ENCODE data around the gene SLC15A2. TPM values are rescaled to one million over a fixed set of nuclear protein-coding genes. Genes with fewer than 3 reads are reported as not detected.
"Not testable (repeated sequence)": the region's sequence is repeated elsewhere in the genome, so short reads cannot be mapped to it uniquely, and the experiment has no call there.

The SLC15A2 gene
- polyA plus RNA-seq, 1 donor from 2014 or later: 2.0 TPM

DNA sequence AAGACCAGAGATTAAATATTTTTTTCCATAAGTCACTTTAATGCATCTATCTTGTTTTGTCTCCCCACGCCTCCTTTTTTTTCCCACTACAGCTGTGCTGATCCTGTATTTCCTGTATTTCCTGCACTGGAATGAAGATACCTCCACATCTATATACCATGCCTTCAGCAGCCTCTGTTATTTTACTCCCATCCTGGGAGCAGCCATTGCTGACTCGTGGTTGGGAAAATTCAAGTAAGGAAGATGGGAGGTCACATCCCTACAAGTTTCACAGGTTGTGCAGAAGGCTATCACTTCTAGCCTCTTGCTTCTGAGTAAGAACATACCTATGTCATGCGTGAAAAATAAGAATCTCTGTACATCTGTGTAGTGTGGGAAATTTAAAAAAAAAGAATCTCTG is 3.1 kb downstream of the SLC15A2 start:
- H3K36me3 Mint-ChIP-seq: peaks cover 10% of the 10 kb centered on the region
- no peak overlapping the region for H3K4me3 Mint-ChIP-seq
- H3K4me1 Mint-ChIP-seq: peaks cover 0 to 4% (median 0%) of the 10 kb centered on the region in 3 donors
- no peak overlapping the region for H3K27ac Mint-ChIP-seq
- H3K9me3 Mint-ChIP-seq: peaks cover 0 to 4% (median 0%) of the 10 kb centered on the region in 3 donors
- no peaks in the 10 kb centered on the region for H3K27me3 Mint-ChIP-seq

DNA sequence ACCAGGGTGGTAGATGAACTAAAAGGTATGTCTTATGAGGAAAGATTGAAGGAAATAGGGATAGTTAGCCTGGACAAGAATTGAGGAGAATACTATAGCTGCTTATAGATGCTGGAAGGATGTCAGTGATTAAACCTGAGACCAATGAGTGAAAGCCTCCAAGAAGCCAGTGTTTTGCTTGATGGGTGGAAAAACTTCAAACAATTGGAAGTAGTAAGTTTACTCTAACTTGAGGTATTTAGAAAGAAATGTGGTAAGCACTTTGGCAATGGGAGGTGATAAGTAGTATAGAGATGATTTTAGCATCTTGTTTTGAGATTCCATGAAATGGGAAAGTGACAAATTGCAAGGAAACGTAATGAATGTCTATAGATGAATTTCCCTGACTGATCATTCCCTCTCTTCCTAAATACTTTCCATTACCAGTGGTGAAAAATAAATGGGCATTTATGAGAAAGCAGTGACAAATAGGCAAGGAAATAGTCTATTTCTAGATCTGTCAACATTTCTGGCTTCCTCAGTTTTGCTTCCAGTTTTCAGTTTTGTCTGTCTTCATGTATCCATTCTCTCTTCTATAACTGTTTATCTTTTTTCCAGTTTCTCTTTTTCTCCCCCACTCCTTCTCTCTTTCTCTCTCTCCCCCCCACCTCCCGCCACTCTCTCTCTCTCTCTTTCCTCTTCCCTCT is 19.2 kb downstream of the SLC15A2 start:
- H3K36me3 Mint-ChIP-seq: peaks cover 20% of the 10 kb centered on the region
- H3K27me3 Mint-ChIP-seq: no peaks in the 10 kb centered on the region

DNA sequence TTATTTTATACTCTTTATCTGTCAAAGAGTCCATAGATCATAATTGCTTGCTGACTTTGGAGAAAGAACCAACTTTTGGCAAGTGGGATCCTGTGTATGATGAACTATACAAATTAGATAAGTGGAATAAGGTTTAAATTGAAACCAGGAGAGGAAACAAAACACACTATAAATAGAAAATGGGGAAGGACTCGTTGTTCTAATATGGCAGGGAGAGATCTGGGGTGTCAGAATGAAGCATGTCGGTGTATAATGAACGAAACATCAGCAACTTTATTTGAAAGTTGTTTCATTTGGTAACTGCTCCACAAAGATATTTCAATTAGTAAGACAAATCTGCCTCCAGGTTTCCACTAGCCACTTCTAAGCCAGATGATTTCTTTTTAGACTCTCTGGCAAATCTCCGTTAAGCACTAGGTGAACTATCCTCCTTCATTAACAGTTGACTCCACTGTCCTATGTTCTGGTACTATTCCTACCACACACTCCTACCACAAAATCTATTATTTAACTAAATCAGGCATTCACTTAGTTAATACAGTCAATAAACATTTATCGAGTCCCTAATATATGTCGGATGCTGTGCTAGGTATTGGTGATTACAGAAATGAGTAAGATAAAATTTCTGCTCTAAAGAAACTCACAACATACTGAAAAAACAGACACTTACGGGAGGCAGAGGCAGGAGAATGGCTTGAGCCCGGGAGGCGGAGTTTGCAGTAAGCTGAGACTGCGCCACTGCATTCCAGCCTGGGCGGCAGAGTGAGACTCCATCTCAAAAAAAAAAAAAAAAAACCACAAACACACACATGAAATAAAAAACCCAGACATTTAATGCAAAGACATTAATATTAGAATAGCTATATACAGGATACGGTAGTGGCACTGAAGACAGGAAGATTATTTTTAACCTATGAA is 20.1 kb downstream of the SLC15A2 start:
- Mint-ChIP-seq H3K27ac (peak overlapping the region in 1 of 3 donors; percentile 13), H3K9me3 (no peaks in the 10 kb centered on the region), H3K36me3 (peaks cover 19% of the 10 kb centered on the region), H3K4me3 (no peak overlapping the region), H3K27me3 (no peaks in the 10 kb centered on the region), H3K4me1 (peaks cover 2 to 10% (median 8%) of the 10 kb centered on the region in 3 donors)

More for the DNA sequence above, 19.2 kb downstream of the SLC15A2 start:
- H3K9me3 Mint-ChIP-seq: peaks cover 0 to under 1% (median 0%) of the 10 kb centered on the region in 3 donors
- H3K27ac Mint-ChIP-seq: peak overlapping the region in 1 of 3 donors; percentile 59
- peaks cover 3 to 10% (median 8%) of the 10 kb centered on the region in 3 donors for H3K4me1 Mint-ChIP-seq
- no peak overlapping the region for H3K4me3 Mint-ChIP-seq

DNA sequence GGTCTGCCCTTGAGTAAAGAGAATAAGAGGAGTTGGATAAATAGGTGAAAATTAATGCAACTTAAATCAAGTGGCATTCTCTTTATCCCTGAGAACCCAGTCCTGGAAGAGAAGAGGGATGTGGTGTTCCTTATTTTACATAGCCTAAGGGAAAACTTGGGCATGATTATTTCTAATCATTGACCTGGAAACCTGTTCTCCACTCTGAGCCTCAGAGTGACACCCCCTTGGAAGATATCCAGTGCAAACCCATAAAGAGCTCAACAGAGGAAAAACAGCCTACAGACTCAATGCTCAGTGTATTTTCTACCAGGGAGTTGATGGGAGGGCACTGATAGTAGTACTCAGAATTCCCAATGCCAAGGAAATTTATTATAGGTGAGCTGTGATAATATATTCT is 22.0 kb downstream of the SLC15A2 start:
- Mint-ChIP-seq H3K4me3 (no peak overlapping the region), H3K27me3 (no peaks in the 10 kb centered on the region), H3K36me3 (peaks cover 17% of the 10 kb centered on the region), H3K9me3 (no peaks in the 10 kb centered on the region), H3K4me1 (peaks cover 2 to 10% (median 8%) of the 10 kb centered on the region in 3 donors), H3K27ac (no peak overlapping the region)

DNA sequence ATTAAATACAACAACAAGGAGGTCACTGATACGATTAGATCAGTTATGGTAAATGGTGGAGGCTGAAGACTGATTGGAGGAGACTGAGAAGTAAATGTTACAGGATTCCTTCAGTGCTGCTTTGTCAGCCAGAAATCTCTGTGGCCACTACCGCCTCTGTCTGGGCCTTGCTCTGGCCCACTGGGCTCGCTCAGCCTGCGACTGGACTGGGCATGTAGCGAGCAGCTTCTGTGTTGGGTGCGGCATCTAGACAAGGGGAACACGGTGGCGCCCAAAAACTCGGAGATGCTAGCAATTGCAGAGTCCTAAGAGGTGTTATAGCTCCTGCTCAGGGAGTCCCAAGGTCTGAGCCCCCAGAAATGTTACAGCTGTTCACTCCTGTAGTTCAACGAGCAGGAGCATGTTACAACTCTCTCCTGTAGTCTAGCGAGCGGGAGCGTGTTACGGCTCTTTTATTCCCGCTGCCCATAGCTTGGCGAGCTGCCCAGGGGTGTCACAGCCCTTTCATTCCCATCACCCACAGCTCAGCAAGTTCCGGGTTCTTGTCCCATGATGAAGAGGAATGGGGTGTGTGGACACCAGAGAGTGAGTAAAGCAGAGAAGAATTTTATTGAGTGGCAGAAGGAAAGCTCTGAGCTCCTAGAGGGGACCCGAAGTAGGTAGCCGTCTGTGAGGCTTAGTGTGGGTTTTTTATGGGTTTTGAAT is 24.7 kb downstream of the SLC15A2 start:
- H3K4me1 Mint-ChIP-seq: peaks cover 0 to 1% (median under 1%) of the 10 kb centered on the region in 3 donors
- no peak overlapping the region for H3K4me3 Mint-ChIP-seq
- H3K27me3 Mint-ChIP-seq: no peaks in the 10 kb centered on the region
- peak overlapping the region in 1 of 3 donors; percentile 20 for H3K27ac Mint-ChIP-seq
- H3K9me3 Mint-ChIP-seq: no peaks in the 10 kb centered on the region
- H3K36me3 Mint-ChIP-seq: peaks cover 10% of the 10 kb centered on the region

DNA sequence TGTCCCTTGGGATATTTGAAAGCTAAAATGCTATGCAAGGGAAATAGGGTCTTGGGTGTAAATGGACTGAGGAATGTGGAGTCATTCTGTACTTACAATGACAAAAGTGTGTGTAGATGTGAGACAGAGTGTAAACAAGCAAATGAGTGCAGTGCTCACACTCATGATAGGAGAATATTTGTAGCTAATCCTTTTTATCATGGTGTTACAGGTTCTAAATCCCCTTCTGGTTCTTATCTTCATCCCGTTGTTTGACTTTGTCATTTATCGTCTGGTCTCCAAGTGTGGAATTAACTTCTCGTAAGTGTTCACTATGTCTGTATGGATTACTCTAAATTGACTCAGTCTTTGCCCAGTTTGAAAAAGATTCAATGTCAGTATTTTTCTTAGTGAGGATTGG is 30.5 kb downstream of the SLC15A2 start:
- Mint-ChIP-seq H3K9me3 (no peaks in the 10 kb centered on the region), H3K27me3 (no peaks in the 10 kb centered on the region), H3K36me3 (peaks cover 21% of the 10 kb centered on the region), H3K27ac (no peak overlapping the region), H3K4me1 (no peaks in the 10 kb centered on the region), H3K4me3 (no peak overlapping the region)

DNA sequence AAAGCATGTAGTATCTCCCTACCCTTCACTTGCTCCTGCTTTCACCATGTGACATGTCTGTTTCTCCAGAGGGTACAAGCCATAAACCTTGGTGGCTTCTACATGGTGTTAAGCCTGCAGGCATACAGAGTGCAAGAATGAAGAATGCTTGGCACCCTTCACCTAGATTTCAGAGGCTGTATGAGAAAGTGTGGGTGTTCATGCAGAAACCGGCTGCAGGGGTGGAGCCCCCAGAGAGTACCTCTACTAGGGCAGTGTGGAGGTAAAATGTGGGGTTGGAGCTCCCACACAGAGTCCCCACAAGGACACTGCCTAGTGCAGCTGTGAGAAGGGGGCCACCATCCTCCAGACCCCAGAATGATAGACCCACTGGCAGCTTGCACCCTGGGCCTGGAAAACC is 32.2 kb downstream of the SLC15A2 start:
- Mint-ChIP-seq H3K27ac (no peak overlapping the region), H3K4me3 (no peak overlapping the region), H3K4me1 (no peaks in the 10 kb centered on the region), H3K36me3 (peaks cover 22% of the 10 kb centered on the region), H3K9me3 (no peaks in the 10 kb centered on the region), H3K27me3 (no peaks in the 10 kb centered on the region)

DNA sequence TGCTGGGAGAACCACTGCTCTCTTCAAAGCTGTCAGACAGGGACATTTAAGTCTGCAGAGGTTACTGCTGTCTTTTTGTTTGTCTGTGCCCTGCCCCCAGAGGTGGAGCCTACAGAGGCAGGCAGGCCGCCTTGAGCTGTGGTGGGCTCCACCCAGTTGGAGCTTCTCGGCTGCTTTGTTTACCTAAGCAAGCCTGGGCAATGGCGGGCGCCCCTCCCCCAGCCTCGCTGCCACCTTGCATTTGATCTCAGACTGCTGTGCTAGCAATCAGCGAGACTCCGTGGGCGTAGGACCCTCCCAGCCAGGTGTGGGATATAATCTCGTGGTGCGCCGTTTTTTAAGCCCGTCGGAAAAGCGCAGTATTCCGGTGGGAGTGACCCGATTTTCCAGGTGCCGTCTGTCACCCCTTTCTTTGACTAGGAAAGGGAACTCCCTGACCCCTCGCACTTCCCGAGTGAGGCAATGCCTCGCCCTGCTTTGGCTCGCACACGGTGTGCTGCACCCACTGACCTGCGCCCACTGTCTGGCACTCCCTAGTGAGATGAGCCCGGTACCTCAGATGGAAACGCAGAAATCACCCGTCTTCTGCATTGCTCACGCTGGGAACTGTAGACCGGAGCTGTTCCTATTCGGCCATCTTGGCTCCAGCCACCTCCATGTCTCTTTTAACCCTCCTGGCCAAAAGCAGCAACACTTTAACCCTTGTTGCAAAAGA is 44.1 kb downstream of the SLC15A2 start:
- not testable (repeated sequence) for H3K27me3 Mint-ChIP-seq, H3K9me3 Mint-ChIP-seq, H3K4me1 Mint-ChIP-seq, H3K4me3 Mint-ChIP-seq
- Mint-ChIP-seq H3K36me3 (peaks cover 24% of the 10 kb centered on the region), H3K27ac (peak overlapping the region in 1 of 3 donors; percentile 10)

DNA sequence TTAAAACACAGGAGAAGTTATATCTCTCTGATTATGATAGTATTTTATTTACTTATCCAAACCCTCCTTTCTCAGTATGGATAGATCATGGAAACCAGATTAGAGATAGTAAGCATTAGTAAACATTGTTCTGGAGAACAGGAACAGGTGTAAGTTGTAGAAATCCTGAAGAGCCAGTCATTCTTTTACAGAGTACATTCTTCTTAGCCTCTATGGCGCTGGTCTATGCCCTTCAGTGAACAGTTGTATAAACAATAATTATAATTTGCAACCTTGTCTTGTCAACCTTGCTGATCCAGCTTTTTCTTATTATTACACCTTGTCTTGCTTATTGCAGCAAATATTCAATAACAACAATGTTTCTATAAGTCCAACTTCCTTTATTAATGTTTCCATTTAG is 47.4 kb downstream of the SLC15A2 start:
- Mint-ChIP-seq H3K36me3 (peaks cover 22% of the 10 kb centered on the region), H3K27me3 (no peaks in the 10 kb centered on the region), H3K27ac (no peak overlapping the region), H3K4me1 (no peaks in the 10 kb centered on the region), H3K9me3 (no peaks in the 10 kb centered on the region), H3K4me3 (no peak overlapping the region)

DNA sequence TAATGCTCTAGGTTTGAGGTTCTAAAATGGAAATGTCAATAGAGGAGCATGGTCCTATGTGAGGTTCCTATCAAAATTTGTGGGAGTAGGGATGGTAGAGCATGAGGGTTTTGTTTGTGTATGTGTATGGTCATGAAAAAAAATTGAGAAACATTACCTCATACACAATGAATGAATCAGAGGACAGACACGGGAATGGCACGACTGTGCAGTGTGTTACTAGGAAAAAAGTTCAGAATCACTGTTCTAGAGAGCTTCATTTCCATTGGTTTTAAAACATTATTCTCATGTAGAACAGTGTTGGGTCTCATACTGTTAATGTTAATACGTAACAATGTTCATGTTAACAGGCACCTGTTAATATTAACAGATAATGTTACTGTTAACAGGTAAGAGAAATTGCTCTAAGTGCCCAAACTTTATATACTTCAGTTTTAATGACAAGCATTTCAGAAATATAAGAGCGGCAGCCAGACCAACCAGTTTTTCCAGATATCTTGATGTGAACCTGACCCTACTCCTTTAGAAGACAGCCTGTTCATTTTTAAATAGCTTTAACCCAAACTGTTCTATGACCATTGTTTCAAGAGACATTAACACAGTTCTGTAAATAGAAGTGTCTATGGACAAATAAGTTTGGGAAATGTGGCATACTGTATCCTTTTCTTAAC is 48.0 kb downstream of the SLC15A2 start:
- Mint-ChIP-seq H3K4me3 (no peak overlapping the region), H3K36me3 (peaks cover 22% of the 10 kb centered on the region), H3K27ac (no peak overlapping the region), H3K4me1 (no peaks in the 10 kb centered on the region), H3K27me3 (no peaks in the 10 kb centered on the region), H3K9me3 (no peaks in the 10 kb centered on the region)

DNA sequence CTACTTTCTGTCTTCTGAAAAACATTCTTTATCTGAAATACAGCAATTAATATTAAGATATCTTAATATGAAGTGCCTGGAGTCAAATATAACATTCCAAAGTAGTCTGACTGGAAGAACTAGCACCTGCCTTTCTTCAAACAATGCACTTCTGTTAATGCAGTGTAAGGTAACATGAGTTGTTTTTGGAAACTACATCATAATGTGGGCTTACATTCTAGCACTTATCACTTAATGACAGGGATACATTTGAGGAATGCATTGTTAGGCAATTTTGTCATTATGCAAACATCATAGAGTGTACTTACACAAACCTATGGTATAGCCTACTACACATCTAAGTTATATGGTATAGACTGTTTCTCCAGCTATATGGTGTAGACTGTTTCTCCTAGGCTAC is 49.2 kb downstream of the SLC15A2 start:
- H3K9me3 Mint-ChIP-seq: no peaks in the 10 kb centered on the region
- no peak overlapping the region for H3K4me3 Mint-ChIP-seq
- no peaks in the 10 kb centered on the region for H3K27me3 Mint-ChIP-seq
- no peaks in the 10 kb centered on the region for H3K4me1 Mint-ChIP-seq
- peaks cover 19% of the 10 kb centered on the region for H3K36me3 Mint-ChIP-seq
- H3K27ac Mint-ChIP-seq: no peak overlapping the region

DNA sequence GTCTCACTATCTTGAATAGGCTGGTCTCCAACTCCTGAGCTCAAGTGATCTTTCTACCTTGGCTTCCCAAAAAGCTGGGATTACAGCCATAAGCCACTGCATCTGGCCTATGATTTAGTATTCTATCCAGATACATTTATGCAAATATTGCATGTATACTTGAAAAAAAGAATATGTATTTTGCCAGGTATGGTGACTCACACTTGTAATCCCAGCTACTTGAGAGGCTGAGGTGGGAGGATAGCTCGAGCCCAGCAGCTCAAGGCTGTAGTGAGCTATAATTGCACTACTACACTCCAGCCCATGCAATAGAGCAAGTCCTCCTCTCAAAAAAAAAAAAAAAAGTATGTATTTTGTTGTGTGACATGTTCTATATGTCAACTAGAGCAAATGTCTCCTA is 54.4 kb downstream of the SLC15A2 start:
- Mint-ChIP-seq H3K4me1 (no peaks in the 10 kb centered on the region), H3K27me3 (no peaks in the 10 kb centered on the region), H3K36me3 (peaks cover 8% of the 10 kb centered on the region), H3K4me3 (no peak overlapping the region), H3K27ac (no peak overlapping the region), H3K9me3 (peaks cover 2 to 11% (median 2%) of the 10 kb centered on the region in 3 donors)

DNA sequence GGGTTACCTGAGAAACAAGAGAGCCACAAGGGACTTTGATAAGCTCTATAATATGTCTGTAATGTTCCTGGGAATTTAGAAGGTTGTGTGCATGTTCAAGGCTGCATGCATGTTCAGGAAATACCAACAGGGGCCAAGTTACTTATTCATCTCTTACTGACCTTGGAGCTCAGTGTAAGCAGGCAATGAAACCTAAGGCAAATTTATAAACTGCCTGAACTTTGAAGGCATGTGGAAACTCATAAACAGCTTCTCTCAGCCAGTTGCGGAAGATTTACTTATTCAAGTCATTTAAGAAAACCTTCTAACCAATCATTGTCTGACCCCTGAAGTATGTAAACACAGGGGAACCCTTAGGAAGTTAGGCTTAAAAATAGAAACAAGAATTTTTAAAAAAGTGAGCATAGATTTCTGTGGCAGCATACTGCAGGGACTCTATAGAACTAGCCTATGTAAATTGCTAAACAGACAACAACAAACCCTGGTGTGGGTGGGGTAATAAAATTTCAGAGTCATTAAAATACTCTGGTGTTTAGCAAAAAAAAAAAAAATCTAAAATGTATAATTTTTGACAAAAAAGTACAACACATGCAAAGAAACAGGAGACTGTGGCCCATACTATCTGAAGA is 57.2 kb downstream of the SLC15A2 start:
- Mint-ChIP-seq H3K4me1 (peaks cover 0 to 3% (median 2%) of the 10 kb centered on the region in 3 donors), H3K27ac (no peak overlapping the region), H3K27me3 (no peaks in the 10 kb centered on the region)

DNA sequence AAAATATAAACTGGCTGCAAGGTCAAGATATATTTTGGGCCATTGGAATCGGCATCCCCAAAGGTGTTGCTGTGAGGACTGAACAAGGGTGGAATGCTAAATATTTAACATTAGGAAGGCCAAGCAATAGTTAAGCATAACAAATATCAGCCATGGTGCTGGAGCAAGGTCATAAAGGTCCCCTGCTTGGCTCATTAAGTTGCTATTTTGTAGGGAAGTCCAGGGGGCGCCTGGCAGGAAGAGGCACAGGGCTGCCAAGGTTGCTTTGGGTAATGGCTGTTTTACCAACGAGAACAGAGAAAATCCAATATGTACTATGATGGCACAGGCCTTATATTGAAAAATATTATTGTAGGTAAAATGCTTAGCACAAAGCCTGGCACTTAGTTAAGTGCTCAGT is 62.2 kb downstream of the SLC15A2 start:
- H3K27me3 Mint-ChIP-seq: no peaks in the 10 kb centered on the region
- H3K9me3 Mint-ChIP-seq: peaks cover 3 to 16% (median 9%) of the 10 kb centered on the region in 3 donors
- peaks cover 21% of the 10 kb centered on the region for H3K36me3 Mint-ChIP-seq

More for the DNA sequence above, 57.2 kb downstream of the SLC15A2 start:
- Mint-ChIP-seq H3K4me3 (no peak overlapping the region), H3K36me3 (peaks cover 18% of the 10 kb centered on the region), H3K9me3 (peaks cover 4 to 15% (median 9%) of the 10 kb centered on the region in 3 donors)

More for the DNA sequence above, 62.2 kb downstream of the SLC15A2 start:
- no peak overlapping the region for H3K4me3 Mint-ChIP-seq
- H3K4me1 Mint-ChIP-seq: peaks cover 14 to 16% (median 15%) of the 10 kb centered on the region in 3 donors
- no peak overlapping the region for H3K27ac Mint-ChIP-seq
